ENCODE data around the gene NUDT11. TPM values are rescaled to one million over a fixed set of nuclear protein-coding genes. Genes with fewer than 3 reads are reported as not detected.
"Not testable (repeated sequence)": the region's sequence is repeated elsewhere in the genome, so short reads cannot be mapped to it uniquely, and the experiment has no call there.

The NUDT11 gene
- total RNA-seq (2014; rRNA removed; shearing (Covaris generic)), result 6.4 and 6.8 TPM in 2 replicates
- 5.1 and 6.3 TPM in 2 replicates for polyA plus RNA-seq (2015; cell fraction: cytosol; rRNA removed)
- 2.8 and 3.5 TPM in 2 replicates for polyA plus RNA-seq (2015; cell fraction: nucleus; rRNA removed)

GRCh38 chrX:51496501-51497291 is at the start of gene NUDT11:
TSS of gene NUDT11 (minus strand) at chrX:51496592. CDS start at chrX:51496444, 148 bp downstream.
- DNase-seq (ENCODE audit: low read depth), result peak; percentile 62

- no peak for DNase-seq (ENCODE audit: low read depth)
These were observed 24.0 kb upstream of the NUDT11 start for GRCh38 chrX:51520393-51520792.

GRCh38 chrX:51519131-51519530 is 22.7 kb upstream of the NUDT11 start:
- DNase-seq (ENCODE audit: low read depth), result not testable (repeated sequence)

GRCh38 chrX:51507551-51507950 is 11.2 kb upstream of the NUDT11 start:
- DNase-seq (ENCODE audit: low read depth), result no peak

- not testable (repeated sequence) for DNase-seq (ENCODE audit: low read depth)
These were observed 497 bp downstream of the NUDT11 start for GRCh38 chrX:51495701-51496488.

- DNase-seq (ENCODE audit: low read depth), result no peak
These were observed 2.0 kb downstream of the NUDT11 start for GRCh38 chrX:51494409-51494808.

- DNase-seq (ENCODE audit: low read depth), result no peak
These were observed 8.5 kb downstream of the NUDT11 start for GRCh38 chrX:51487960-51488267.

- no peak for DNase-seq (ENCODE audit: low read depth)
These were observed 11.8 kb downstream of the NUDT11 start for GRCh38 chrX:51484616-51485015.

GRCh38 chrX:51482411-51482810 is 14.0 kb downstream of the NUDT11 start:
- DNase-seq (ENCODE audit: low read depth), result not testable (repeated sequence)

GRCh38 chrX:51476930-51477329 is 19.5 kb downstream of the NUDT11 start:
- no peak for DNase-seq (ENCODE audit: low read depth)

- DNase-seq (ENCODE audit: low read depth), result no peak
These were observed 33.1 kb downstream of the NUDT11 start for GRCh38 chrX:51463322-51463721.

- no peak for DNase-seq (ENCODE audit: low read depth)
These were observed 35.0 kb downstream of the NUDT11 start for GRCh38 chrX:51461053-51462044.

GRCh38 chrX:51459125-51459524 is 37.3 kb downstream of the NUDT11 start:
- DNase-seq (ENCODE audit: low read depth), result no peak

- DNase-seq (ENCODE audit: low read depth), result no peak
These were observed 39.6 kb downstream of the NUDT11 start for GRCh38 chrX:51456814-51457213.

GRCh38 chrX:51456246-51456645 is 40.1 kb downstream of the NUDT11 start:
- DNase-seq (ENCODE audit: low read depth), result no peak

GRCh38 chrX:51440365-51440764 is 56.0 kb downstream of the NUDT11 start:
- no peak for DNase-seq (ENCODE audit: low read depth)

Other genes starting within 250 kb of the NUDT11 start
- 0.17 TPM in 1 of 2 replicates, not detected in the other for gene NUDT10, start 163.8 kb downstream of the NUDT11 start, total RNA-seq (2014; rRNA removed; shearing (Covaris generic))
- gene CENPVL3, start 122.3 kb upstream of the NUDT11 start, total RNA-seq (2014; rRNA removed; shearing (Covaris generic)), result not detected in 2 replicates
- gene CENPVL2, start 186.2 kb upstream of the NUDT11 start, total RNA-seq (2014; rRNA removed; shearing (Covaris generic)), result not detected in 2 replicates
- not detected in 2 replicates for gene CENPVL1, start 213.9 kb upstream of the NUDT11 start, total RNA-seq (2014; rRNA removed; shearing (Covaris generic))
- gene GSPT2, start 246.8 kb upstream of the NUDT11 start, total RNA-seq (2014; rRNA removed; shearing (Covaris generic)), result 7.4 and 7.5 TPM in 2 replicates

All from HT1080 (cell line).